ENCODE measurements around the gene DCAF12L2. TPM values are rescaled to one million over a fixed set of nuclear protein-coding genes. Genes with fewer than 3 reads are reported as not detected.
"Not testable (repeated sequence)": the region's sequence is repeated elsewhere in the genome, so short reads cannot be mapped to it uniquely, and the experiment has no call there.

The DCAF12L2 gene
- polyA plus RNA-seq (2013, experiment 1 of 2): 2.2 TPM
- polyA plus RNA-seq (2013, experiment 2 of 2): 2.0 TPM

GRCh38 chrX:126165721-126166461 lies at the start of gene DCAF12L2:
Gene DCAF12L2, minus strand, starts transcription at chrX:126166289. Its CDS starts 365 bp downstream, at chrX:126165924.
- Histone ChIP-seq H3K9ac (ENCODE audit: low read depth, low read length, poor library complexity) (peak within 1 kb of the TSS; percentile 77), H3K4me2 (ENCODE audit: insufficient read depth, low read length, poor library complexity, severe bottlenecking) (peak within 1 kb of the TSS; percentile 66)
- no CpG with 5 or more reads among the region's 91 CpGs for WGBS, 2 donors (ENCODE audit: extremely low coverage in 2 of 2, insufficient read length in 2 of 2, insufficient replicate concordance in 1 of 2)

GRCh38 chrX:126190888-126191287 lies 24.8 kb upstream of the DCAF12L2 start:
- not testable (repeated sequence) for H2AFZ ChIP-seq (ENCODE audit: low read length); H2BK120ac ChIP-seq (ENCODE audit: low read depth, low read length); H3K27me3 ChIP-seq (ENCODE audit: control insufficient read depth in 3 of 3, insufficient read depth in 3 of 3, low read depth in 1 of 3, low read length in 3 of 3); H3K4me1 ChIP-seq (ENCODE audit: control insufficient read depth in 2 of 2, insufficient read depth in 1 of 2, low read depth in 1 of 2, low read length in 2 of 2); H3K4ac ChIP-seq (ENCODE audit: low read length); DNase-seq (ENCODE audit: low spot score); H2BK15ac ChIP-seq (ENCODE audit: low read length); H3K79me1 ChIP-seq (ENCODE audit: low read depth, low read length); H2BK5ac ChIP-seq (ENCODE audit: low read length); H3K9ac ChIP-seq (ENCODE audit: low read depth, low read length, poor library complexity); H2AK5ac ChIP-seq (ENCODE audit: low read depth, low read length); H3K18ac ChIP-seq (ENCODE audit: low read length); H4K91ac ChIP-seq (ENCODE audit: low read depth, low read length, poor library complexity); H3K14ac ChIP-seq (ENCODE audit: low read length); H2BK12ac ChIP-seq (ENCODE audit: low read length); H3K36me3 ChIP-seq (replicated peaks in 1 of 2; ENCODE audit: control insufficient read depth in 2 of 2, insufficient read depth in 2 of 2, low read length in 2 of 2); H3K9me3 ChIP-seq (replicated peaks in 1 of 2; ENCODE audit: control insufficient read depth in 2 of 2, insufficient read depth in 1 of 2, low read depth in 1 of 2, low read length in 2 of 2); H3K23ac ChIP-seq (ENCODE audit: low read depth, low read length, poor library complexity); H3K4me3 ChIP-seq (ENCODE audit: low read length in 2 of 2); H3K27ac ChIP-seq (replicated peaks; ENCODE audit: low read length); H3K4me2 ChIP-seq (ENCODE audit: insufficient read depth, low read length, poor library complexity, severe bottlenecking); H4K8ac ChIP-seq (ENCODE audit: low read depth, low read length)
- no CpG with 5 or more reads among the region's 21 CpGs for WGBS, 2 donors (ENCODE audit: extremely low coverage in 2 of 2, insufficient read length in 2 of 2, insufficient replicate concordance in 1 of 2)

More at GRCh38 chrX:126165721-126166461, at the start of gene DCAF12L2:
- H2BK5ac ChIP-seq (ENCODE audit: low read length): no peak within 1 kb of the TSS
- no peak within 1 kb of the TSS for H3K4ac ChIP-seq (ENCODE audit: low read length)
- H2AFZ ChIP-seq (ENCODE audit: low read length): peak within 1 kb of the TSS; percentile 84
- peaks cover 2% of the 10 kb centered on the region for H3K79me1 ChIP-seq (ENCODE audit: low read depth, low read length)
- no peak within 1 kb of the TSS for H4K8ac ChIP-seq (ENCODE audit: low read depth, low read length)
- H2BK120ac ChIP-seq (ENCODE audit: low read depth, low read length): no peak within 1 kb of the TSS
- H2BK12ac ChIP-seq (ENCODE audit: low read length): no peak within 1 kb of the TSS
- peak within 1 kb of the TSS; percentile 91 for H3K18ac ChIP-seq (ENCODE audit: low read length)
- no peak within 1 kb of the TSS for H4K91ac ChIP-seq (ENCODE audit: low read depth, low read length, poor library complexity)
- peak within 1 kb of the TSS; percentile 75 for H2BK15ac ChIP-seq (ENCODE audit: low read length)
- H3K14ac ChIP-seq (ENCODE audit: low read length): peak within 1 kb of the TSS; percentile 38
- no peaks in the 10 kb centered on the region for H3K9me3 ChIP-seq (replicated peaks in 1 of 2; ENCODE audit: control insufficient read depth in 2 of 2, insufficient read depth in 1 of 2, low read depth in 1 of 2, low read length in 2 of 2)
- peak; percentile 24 for DNase-seq (ENCODE audit: low spot score)
- no peaks in the 10 kb centered on the region for H3K4me1 ChIP-seq (ENCODE audit: control insufficient read depth in 2 of 2, insufficient read depth in 1 of 2, low read depth in 1 of 2, low read length in 2 of 2)
- H3K27me3 ChIP-seq (ENCODE audit: control insufficient read depth in 3 of 3, insufficient read depth in 3 of 3, low read depth in 1 of 3, low read length in 3 of 3): peaks cover 0 to 11% (median 0%) of the 10 kb centered on the region in 3 experiments
- peak within 1 kb of the TSS; percentile 73 for H3K23ac ChIP-seq (ENCODE audit: low read depth, low read length, poor library complexity)
- no peak within 1 kb of the TSS for H3K27ac ChIP-seq (replicated peaks; ENCODE audit: low read length)
- H2AK5ac ChIP-seq (ENCODE audit: low read depth, low read length): no peak within 1 kb of the TSS
- H3K36me3 ChIP-seq (replicated peaks in 1 of 2; ENCODE audit: control insufficient read depth in 2 of 2, insufficient read depth in 2 of 2, low read length in 2 of 2): no peaks in the 10 kb centered on the region
- peak within 1 kb of the TSS; percentile 33 to 79 for H3K4me3 ChIP-seq (ENCODE audit: low read length in 2 of 2)

DNA sequence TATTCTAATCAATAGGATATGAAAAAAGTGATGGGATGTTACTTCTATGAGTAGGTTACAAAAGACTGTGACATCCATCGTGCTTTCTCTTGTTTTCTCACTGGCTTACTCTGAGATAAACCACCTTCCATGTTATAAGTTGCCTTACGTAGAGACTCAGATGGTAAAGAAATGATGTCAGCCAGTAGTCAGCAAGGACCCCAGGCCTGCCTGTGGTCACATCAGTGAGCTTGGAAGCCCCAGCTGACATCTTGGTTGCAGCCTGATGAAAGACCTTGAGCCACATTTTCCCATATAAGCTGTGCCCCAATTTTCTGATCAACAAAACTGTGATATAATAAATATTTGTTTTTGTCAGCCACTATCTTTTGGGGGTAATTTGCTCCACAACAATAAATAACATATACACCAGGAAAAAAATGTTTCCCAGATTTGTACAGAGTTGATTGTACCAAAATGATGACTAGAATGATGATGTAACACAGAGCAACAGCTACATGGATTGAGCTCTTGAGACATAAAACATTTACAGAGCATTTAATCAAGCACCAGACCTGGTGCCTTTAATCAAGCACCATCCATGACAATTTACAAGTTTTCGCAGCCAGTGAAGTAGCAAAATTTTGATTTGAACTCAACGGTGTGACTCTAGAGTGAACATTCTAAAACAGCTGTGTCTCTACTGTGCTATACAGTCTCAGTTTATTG lies 11.2 kb upstream of the DCAF12L2 start:
- Histone ChIP-seq H2BK120ac (ENCODE audit: low read depth, low read length) (no peak overlapping the region), H3K23ac (ENCODE audit: low read depth, low read length, poor library complexity) (no peak overlapping the region)
- no CpG with 5 or more reads among the region's 4 CpGs for WGBS, 2 donors (ENCODE audit: extremely low coverage in 2 of 2, insufficient read length in 2 of 2, insufficient replicate concordance in 1 of 2)

DNA sequence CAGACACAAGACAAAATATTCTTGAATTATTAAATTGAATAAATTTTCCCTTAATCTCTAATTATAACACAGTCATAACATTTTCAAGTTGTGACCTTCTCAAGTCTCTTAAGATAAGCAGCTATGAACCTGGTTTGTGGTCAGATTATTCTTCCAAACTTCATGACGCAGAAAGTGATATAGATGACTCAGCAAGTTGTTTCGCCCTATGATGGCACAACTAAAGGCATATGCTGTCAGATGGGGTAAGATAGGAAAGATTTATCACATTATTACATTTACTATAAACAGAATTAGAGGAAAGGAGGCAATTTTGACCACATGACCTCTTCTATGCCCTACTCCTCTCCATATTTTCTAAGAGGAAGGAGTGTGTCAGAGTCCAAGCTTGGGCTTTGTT lies 4.6 kb upstream of the DCAF12L2 start:
- no peak overlapping the region for H2AFZ ChIP-seq (ENCODE audit: low read length)
- no peak overlapping the region for H3K27ac ChIP-seq (replicated peaks; ENCODE audit: low read length)
- H3K27me3 ChIP-seq (ENCODE audit: control insufficient read depth in 3 of 3, insufficient read depth in 3 of 3, low read depth in 1 of 3, low read length in 3 of 3): peaks cover 0 to 8% (median 0%) of the 10 kb centered on the region in 3 experiments
- no peak overlapping the region for H2AK5ac ChIP-seq (ENCODE audit: low read depth, low read length)
- H2BK120ac ChIP-seq (ENCODE audit: low read depth, low read length): no peak overlapping the region
- H3K14ac ChIP-seq (ENCODE audit: low read length): no peak overlapping the region
- no peak overlapping the region for H3K4me2 ChIP-seq (ENCODE audit: insufficient read depth, low read length, poor library complexity, severe bottlenecking)
- no peak overlapping the region for H3K23ac ChIP-seq (ENCODE audit: low read depth, low read length, poor library complexity)
- H4K8ac ChIP-seq (ENCODE audit: low read depth, low read length): no peak overlapping the region
- H3K4ac ChIP-seq (ENCODE audit: low read length): no peak overlapping the region
- H4K91ac ChIP-seq (ENCODE audit: low read depth, low read length, poor library complexity): no peak overlapping the region
- no peak for DNase-seq (ENCODE audit: low spot score)
- H3K4me3 ChIP-seq (ENCODE audit: low read length in 2 of 2): no peak overlapping the region
- WGBS, 2 donors (ENCODE audit: extremely low coverage in 2 of 2, insufficient read length in 2 of 2, insufficient replicate concordance in 1 of 2): no CpG with 5 or more reads among the region's 2 CpGs
- no peak overlapping the region for H2BK12ac ChIP-seq (ENCODE audit: low read length)
- peaks cover 2% of the 10 kb centered on the region for H3K79me1 ChIP-seq (ENCODE audit: low read depth, low read length)
- no peak overlapping the region for H3K18ac ChIP-seq (ENCODE audit: low read length)
- H2BK5ac ChIP-seq (ENCODE audit: low read length): no peak overlapping the region
- no peak overlapping the region for H2BK15ac ChIP-seq (ENCODE audit: low read length)
- no peak overlapping the region for H3K9ac ChIP-seq (ENCODE audit: low read depth, low read length, poor library complexity)
- no peaks in the 10 kb centered on the region for H3K36me3 ChIP-seq (replicated peaks in 1 of 2; ENCODE audit: control insufficient read depth in 2 of 2, insufficient read depth in 2 of 2, low read length in 2 of 2)
- no peaks in the 10 kb centered on the region for H3K4me1 ChIP-seq (ENCODE audit: control insufficient read depth in 2 of 2, insufficient read depth in 1 of 2, low read depth in 1 of 2, low read length in 2 of 2)
- no peaks in the 10 kb centered on the region for H3K9me3 ChIP-seq (replicated peaks in 1 of 2; ENCODE audit: control insufficient read depth in 2 of 2, insufficient read depth in 1 of 2, low read depth in 1 of 2, low read length in 2 of 2)

More for the DNA sequence above, 11.2 kb upstream of the DCAF12L2 start:
- Histone ChIP-seq H2BK5ac (ENCODE audit: low read length) (no peak overlapping the region), H2BK12ac (ENCODE audit: low read length) (no peak overlapping the region), H3K4ac (ENCODE audit: low read length) (no peak overlapping the region), H3K79me1 (ENCODE audit: low read depth, low read length) (no peaks in the 10 kb centered on the region), H3K27me3 (ENCODE audit: control insufficient read depth in 3 of 3, insufficient read depth in 3 of 3, low read depth in 1 of 3, low read length in 3 of 3) (no peaks in the 10 kb centered on the region), H4K8ac (ENCODE audit: low read depth, low read length) (no peak overlapping the region), H3K36me3 (replicated peaks in 1 of 2; ENCODE audit: control insufficient read depth in 2 of 2, insufficient read depth in 2 of 2, low read length in 2 of 2) (no peaks in the 10 kb centered on the region), H2AK5ac (ENCODE audit: low read depth, low read length) (no peak overlapping the region), H3K4me2 (ENCODE audit: insufficient read depth, low read length, poor library complexity, severe bottlenecking) (no peak overlapping the region), H2BK15ac (ENCODE audit: low read length) (no peak overlapping the region), H3K4me3 (ENCODE audit: low read length in 2 of 2) (no peak overlapping the region), H3K9ac (ENCODE audit: low read depth, low read length, poor library complexity) (no peak overlapping the region), H3K27ac (replicated peaks; ENCODE audit: low read length) (no peak overlapping the region), H3K18ac (ENCODE audit: low read length) (no peak overlapping the region), H3K9me3 (replicated peaks in 1 of 2; ENCODE audit: control insufficient read depth in 2 of 2, insufficient read depth in 1 of 2, low read depth in 1 of 2, low read length in 2 of 2) (no peaks in the 10 kb centered on the region), H3K14ac (ENCODE audit: low read length) (no peak overlapping the region), H3K4me1 (ENCODE audit: control insufficient read depth in 2 of 2, insufficient read depth in 1 of 2, low read depth in 1 of 2, low read length in 2 of 2) (no peaks in the 10 kb centered on the region), H4K91ac (ENCODE audit: low read depth, low read length, poor library complexity) (no peak overlapping the region), H2AFZ (ENCODE audit: low read length) (no peak overlapping the region)
- no peak for DNase-seq (ENCODE audit: low spot score)
